ENCODE data around the gene ILDR1. TPM values are rescaled to one million over a fixed set of nuclear protein-coding genes. Genes with fewer than 3 reads are reported as not detected.

The ILDR1 gene
- total RNA-seq, 4 donors from 2014 or later, result 4.3 to 12.0 (median 8.7) TPM

DNA sequence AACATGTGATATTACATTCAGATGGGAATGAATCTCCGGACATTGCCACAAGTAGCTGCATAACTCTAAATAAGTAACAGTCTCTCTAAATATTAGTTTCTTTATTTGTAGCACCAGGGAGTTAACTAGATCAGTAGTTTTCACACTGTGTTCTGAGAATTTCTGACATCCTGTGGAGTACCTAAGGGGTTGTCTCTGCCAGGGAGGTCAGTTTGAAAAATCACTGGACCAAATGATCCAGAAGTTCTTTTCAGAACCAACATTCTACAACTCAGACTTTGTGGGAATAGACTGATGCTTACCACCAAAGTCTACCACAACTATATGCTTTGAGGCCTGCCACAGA is 9.0 kb upstream of the ILDR1 start:
- Histone ChIP-seq H3K27ac (no peak overlapping the region), H3K9me3 (no peaks in the 10 kb centered on the region), H3K4me1 (no peaks in the 10 kb centered on the region), H3K36me3 (no peaks in the 10 kb centered on the region), H3K27me3 (no peaks in the 10 kb centered on the region), H3K4me3 (replicated peaks in 1 of 3) (no peak overlapping the region)
- DNase-seq, result no peak
- 96 to 98% methylated on average over 1 of the region's 1 CpG for WGBS, 2 donors
- intact Hi-C loops (cut with DNase I), result no loop called here
- TF ChIP-seq CTCF (IDR thresholded peaks at IDR 0.05), result no peak
- no peak for TF ChIP-seq POLR2A (IDR thresholded peaks at IDR 0.05)

DNA sequence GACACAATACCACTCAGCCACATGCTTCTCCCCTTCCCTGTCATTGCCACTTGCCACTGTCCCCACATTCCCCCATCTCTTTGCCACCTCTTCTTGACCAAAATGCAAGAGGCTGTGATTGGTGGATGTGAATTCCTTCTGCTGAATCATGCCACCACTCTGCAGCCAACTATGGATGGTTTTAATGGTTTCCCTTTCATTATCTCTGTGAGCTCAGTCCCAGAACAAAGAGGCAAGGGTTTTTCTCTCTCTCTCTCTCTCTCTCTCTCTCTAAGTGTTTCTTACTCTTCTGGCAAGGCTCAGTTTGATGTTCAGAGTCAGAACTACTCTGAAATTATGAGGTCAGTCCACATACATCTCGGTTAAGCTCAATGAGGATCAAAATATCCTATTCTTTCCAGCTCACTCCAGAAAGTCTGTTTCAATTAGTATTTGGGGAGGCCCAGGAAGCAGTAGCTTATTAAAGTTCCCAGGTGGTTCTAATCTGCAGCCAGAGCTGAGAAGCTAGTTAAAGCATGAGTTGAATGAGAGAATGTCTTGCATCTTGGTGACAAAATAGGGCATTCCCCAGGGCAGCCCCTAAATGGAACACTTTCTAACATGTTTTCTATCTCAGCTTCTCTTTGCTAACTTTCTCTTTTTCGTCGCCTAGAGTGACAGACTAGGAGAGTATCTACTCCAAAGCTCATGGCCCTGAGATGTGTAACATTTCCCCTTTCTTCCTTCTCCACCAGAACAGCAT is 8.5 kb upstream of the ILDR1 start:
- no peak for TF ChIP-seq CTCF (IDR thresholded peaks at IDR 0.05)
- TF ChIP-seq POLR2A (IDR thresholded peaks at IDR 0.05), result no peak
- WGBS, 2 donors, result 87 to 91% methylated on average over 3 of the region's 3 CpGs
- H3K27ac ChIP-seq, result no peak overlapping the region
- intact Hi-C loops (cut with DNase I), result no loop called here
- H3K4me1 ChIP-seq, result no peaks in the 10 kb centered on the region
- no peaks in the 10 kb centered on the region for H3K9me3 ChIP-seq
- H3K36me3 ChIP-seq, result no peaks in the 10 kb centered on the region
- no peaks in the 10 kb centered on the region for H3K27me3 ChIP-seq
- no peak overlapping the region for H3K4me3 ChIP-seq (replicated peaks in 1 of 3)
- DNase-seq, result no peak

DNA sequence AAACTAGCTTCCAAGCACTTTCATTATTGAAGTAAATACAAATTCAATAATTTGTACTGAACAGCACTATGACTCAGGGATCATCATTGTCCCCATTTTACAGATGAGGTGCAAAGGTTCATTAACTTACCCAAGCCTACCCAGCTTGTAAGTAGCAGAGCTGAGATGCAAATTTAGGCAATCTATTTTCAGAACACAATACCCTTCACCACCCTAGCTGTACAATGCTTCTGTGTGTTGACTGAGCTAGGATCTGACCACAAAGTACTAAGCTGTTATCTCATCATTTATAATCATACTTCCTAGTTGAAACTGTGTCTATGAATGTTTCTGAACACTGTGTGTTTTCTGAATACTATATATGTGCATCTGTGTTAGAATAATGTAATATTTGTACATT is 3.2 kb upstream of the ILDR1 start:
- Histone ChIP-seq H3K4me1 (peaks cover 0 to 4% of the 10 kb centered on the region in 2 donors), H3K27me3 (no peaks in the 10 kb centered on the region), H3K9me3 (no peaks in the 10 kb centered on the region), H3K27ac (no peak overlapping the region), H3K36me3 (no peaks in the 10 kb centered on the region), H3K4me3 (replicated peaks in 1 of 3) (no peak overlapping the region)
- intact Hi-C loops (cut with DNase I), result no loop called here
- TF ChIP-seq CTCF (IDR thresholded peaks at IDR 0.05), result no peak
- DNase-seq, result no peak

DNA sequence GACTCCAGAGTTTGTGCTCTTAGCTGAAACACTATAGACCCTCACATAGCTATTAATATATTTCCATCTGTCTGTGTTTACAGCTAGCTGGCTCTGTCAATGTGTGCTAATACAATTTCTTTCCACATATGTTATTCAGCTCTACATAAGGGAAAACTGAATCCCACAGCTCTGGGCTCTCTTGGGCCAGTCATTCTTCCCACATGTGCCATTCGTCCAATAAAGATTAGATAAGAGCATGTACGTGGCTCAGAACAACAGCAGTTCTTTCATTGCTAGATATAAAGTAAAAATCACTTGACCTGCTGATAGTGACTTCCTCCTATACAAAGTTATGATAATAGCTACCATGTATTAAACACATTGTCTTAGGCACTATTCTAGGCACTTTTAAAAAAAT is 2.8 kb upstream of the ILDR1 start:
- Histone ChIP-seq H3K27me3 (no peaks in the 10 kb centered on the region), H3K9me3 (no peaks in the 10 kb centered on the region), H3K36me3 (no peaks in the 10 kb centered on the region), H3K4me1 (peaks cover 0 to 4% of the 10 kb centered on the region in 2 donors), H3K27ac (no peak overlapping the region), H3K4me3 (replicated peaks in 1 of 3) (no peak overlapping the region)
- TF ChIP-seq POLR2A (IDR thresholded peaks at IDR 0.05), result no peak
- no peak for TF ChIP-seq CTCF (IDR thresholded peaks at IDR 0.05)
- 73 to 76% methylated on average over 2 of the region's 2 CpGs for WGBS, 2 donors
- intact Hi-C loops (cut with DNase I), result no loop called here
- no peak for DNase-seq

DNA sequence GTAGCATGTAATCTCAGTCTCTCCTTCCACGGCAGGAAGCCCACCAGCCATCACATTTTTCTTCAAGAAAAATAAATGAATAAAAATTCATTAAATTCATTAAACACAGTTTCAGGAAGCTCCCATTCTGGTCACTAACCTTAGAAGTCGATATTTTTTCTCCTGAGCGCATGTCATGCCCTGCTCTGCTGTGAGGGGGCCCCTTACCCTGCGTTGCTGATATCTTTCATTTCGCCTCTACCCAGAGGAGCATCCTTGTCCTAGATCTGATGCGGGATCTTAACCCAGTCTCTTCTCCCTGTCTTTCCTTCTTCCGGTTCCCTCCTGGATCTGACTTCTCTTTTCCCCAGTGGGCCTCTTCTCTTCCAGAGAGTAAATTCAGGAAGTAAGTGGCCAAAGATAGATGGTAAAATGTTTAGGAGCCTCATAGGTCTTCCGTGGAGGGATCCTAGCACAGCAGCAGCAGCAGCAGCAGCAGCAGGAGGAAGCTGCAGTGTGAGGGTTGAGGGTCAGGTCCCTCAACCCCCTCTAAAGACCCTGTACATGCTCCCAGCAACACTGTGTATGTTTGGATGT is 1.4 kb upstream of the ILDR1 start:
- WGBS, 2 donors, result 70 to 76% methylated on average over 8 of the region's 8 CpGs
- peaks cover 0 to 4% of the 10 kb centered on the region in 2 donors for H3K4me1 ChIP-seq

More for the DNA sequence above, 1.4 kb upstream of the ILDR1 start:
- no peaks in the 10 kb centered on the region for H3K27me3 ChIP-seq
- intact Hi-C loops (cut with DNase I), result no loop called here
- TF ChIP-seq POLR2A (IDR thresholded peaks at IDR 0.05), result no peak
- H3K36me3 ChIP-seq, result no peaks in the 10 kb centered on the region
- H3K9me3 ChIP-seq, result no peaks in the 10 kb centered on the region
- no peak for DNase-seq
- no peak overlapping the region for H3K4me3 ChIP-seq (replicated peaks in 1 of 3)
- H3K27ac ChIP-seq, result no peak overlapping the region

Data from thyroid gland (tissue), 4 donors.